GM21360 (cell line): Measurements from ENCODE around the gene SLC8A1.

Experiments used
- ATAC-seq: cut with Tn5 transposase; IDR thresholded peaks from one replicate; pipeline ENCODE4 v1.9.1; 2021; ENCODE audit warnings: mild to moderate bottlenecking, moderate library complexity; ENCODE audit not compliant: unreplicated experiment

SLC8A1 gene

DNA sequence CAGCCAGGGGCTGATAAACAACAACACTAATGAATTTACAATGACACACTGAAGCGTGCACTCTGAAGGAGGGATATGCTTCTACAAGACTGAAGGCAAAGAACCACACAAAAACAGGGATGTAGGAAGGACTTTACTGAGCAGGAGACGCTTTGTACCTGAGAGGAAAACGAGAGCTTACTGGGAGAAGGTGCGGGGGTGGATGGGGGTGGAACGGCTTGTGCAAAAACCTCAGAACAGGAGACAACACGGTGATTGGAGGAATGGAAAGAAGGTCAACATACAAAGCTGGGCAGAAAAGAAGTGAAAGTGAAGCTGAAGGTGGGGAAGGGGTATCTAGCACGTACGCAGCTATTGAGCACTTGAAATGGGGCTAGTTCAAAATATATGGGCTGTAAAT is 93.1 kb downstream of the SLC8A1 start:
- no peak for ATAC-seq

GRCh38 chr2:40357667-40358066 is 94.2 kb downstream of the SLC8A1 start:
- no peak for ATAC-seq

- no peak for ATAC-seq
Measured at GRCh38 chr2:40355451-40355850, 96.4 kb downstream of the SLC8A1 start.

GRCh38 chr2:40353231-40353630 is 98.7 kb downstream of the SLC8A1 start:
- ATAC-seq, result no peak

- no peak for ATAC-seq
Measured at GRCh38 chr2:40352703-40353099, 99.2 kb downstream of the SLC8A1 start.

DNA sequence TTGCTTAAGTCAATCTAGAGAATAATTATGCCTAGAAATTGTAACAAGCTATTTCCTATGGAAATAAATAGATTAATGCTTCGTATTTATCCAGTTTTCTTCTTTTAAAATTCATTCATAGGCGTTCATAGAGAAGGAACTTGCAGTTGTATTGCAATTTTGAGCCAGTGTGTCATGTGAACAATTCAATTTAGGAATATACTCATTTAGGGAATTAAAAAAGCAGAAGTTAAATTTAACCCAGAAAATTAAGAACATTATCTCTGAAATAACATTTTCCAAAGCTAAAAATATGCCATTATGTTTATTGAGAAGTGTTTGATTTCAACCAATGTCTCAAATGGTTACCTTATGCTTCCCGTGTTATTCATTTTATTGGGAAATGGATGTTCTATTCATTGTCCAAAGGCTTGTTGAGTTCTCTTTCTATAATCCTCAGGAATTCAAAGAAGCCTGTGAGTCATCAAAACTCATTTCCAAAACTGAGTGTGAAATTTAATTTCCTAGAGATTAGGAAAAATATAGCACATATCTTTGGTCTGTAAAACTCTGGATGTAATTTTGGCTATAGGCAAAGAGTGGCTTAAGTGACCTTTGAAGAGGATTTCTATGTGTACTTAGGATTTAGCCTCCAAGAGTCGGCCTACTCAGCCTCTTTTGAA is 99.7 kb downstream of the SLC8A1 start:
- no peak for ATAC-seq

DNA sequence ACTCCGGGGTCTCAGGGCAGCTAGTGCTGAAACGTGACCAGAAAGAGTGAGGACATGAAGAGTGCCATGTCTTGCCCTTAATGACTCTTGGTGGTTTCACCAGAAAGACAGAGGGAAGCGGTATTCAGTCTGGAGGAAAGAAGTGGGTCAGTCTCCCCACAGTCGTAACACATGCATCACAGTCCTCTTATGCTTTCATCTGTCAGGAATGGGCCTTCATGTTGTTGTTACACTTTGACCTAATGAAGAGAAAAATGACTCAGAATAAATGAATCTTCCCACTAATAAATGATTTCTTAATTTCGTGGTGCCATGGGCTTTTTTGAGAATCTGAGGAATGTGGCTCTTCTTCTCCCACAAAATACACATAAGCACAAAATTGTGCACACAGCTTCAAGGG is 103.2 kb downstream of the SLC8A1 start:
- ATAC-seq, result no peak

GRCh38 chr2:40348038-40348437 is 103.9 kb downstream of the SLC8A1 start:
- no peak for ATAC-seq

DNA sequence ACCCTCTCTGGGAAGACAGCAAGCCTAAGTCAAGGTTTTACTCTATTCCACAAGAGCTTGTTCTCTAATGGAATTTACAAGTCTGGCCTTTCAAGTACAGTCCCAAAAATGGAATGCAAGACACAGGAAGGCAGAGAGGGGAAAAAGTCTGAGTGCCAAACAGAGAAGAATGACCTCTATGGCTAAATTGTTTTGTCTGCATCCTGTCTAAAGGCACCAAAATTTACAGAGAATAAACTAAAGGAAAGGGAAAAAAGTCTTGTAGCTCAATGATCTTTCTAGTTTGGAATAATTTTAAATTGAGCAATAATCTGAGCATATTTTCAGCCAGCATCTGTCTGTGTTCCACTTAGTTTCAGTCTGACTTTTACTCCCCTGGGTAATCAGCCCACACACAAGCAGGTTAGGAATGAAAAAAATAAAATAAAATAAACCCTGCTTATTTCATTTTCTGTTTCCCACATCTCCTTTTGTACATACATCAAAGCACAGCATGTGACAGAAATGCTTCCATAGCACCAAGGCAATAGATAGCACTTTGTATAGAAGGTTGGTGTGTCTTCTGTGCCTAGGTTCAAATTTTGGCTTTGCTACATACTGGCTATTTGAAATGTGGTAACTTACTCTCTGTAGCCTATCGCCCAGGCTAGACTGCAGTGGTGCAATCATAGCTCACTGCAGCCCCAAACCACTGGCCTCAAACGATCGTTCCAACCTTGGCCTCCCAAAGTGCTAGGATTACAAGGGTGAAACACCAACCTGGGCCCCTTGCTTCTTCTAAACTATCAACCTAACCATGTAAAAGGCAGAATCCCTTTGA is 105.1 kb downstream of the SLC8A1 start:
- ATAC-seq, result peak; percentile 91

GRCh38 chr2:40344364-40344763 is 107.5 kb downstream of the SLC8A1 start:
- no peak for ATAC-seq

DNA sequence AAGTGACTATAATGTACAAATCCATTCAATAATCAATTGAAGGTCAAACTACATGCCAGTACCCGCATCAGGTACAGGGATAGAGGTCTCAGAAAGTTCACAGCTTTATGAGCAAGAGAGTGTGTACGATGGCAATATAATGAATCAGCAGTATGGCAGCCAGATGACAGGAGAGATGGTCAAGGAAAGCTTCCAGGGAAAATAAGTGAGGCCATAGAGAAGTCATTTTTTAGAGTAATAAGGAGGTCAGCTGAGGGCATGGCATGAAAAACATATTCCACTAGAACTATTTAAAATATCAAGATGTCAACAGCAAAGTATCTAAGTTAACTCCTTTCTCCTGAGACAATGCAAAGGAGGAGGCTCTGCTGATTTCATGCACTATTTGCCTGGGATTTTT is 108.0 kb downstream of the SLC8A1 start:
- no peak for ATAC-seq

DNA sequence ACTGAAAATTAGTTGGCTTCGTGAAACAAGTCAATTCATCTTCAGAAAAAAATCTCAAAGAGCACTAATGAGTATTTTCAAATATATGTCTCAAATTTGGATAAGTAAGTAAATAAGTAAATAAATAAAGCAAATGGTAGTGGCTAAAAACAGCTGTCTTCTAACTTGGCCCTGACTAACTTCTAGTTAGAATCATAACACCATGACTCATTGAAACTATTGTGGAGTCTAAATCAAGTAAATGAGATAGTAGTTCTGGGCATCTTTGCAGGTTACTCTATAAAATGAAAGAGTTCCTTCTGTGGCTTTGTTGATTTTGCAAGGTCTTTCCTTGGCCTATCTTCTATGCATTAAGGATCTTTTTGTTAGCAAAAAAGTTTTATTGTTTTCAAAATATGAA is 110.7 kb downstream of the SLC8A1 start:
- no peak for ATAC-seq

DNA sequence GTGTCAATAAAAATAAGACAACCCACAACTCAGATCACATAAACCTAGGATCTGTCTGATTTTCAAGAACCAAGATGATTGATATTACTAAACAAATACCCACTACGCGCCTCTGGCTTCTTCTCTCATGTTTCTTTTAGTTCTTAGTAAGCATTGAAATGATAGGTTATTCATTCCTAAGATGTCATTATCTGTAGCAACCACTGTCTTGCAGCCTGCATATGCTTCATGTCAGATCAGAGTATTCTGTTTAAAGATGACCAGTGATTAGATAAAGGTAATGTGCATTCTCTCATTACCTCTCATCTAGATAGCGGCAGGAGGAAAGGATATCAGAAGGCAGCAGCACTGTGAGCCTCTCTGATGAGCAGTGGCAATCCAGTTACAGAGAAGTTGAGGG is 112.9 kb downstream of the SLC8A1 start:
- ATAC-seq, result no peak

DNA sequence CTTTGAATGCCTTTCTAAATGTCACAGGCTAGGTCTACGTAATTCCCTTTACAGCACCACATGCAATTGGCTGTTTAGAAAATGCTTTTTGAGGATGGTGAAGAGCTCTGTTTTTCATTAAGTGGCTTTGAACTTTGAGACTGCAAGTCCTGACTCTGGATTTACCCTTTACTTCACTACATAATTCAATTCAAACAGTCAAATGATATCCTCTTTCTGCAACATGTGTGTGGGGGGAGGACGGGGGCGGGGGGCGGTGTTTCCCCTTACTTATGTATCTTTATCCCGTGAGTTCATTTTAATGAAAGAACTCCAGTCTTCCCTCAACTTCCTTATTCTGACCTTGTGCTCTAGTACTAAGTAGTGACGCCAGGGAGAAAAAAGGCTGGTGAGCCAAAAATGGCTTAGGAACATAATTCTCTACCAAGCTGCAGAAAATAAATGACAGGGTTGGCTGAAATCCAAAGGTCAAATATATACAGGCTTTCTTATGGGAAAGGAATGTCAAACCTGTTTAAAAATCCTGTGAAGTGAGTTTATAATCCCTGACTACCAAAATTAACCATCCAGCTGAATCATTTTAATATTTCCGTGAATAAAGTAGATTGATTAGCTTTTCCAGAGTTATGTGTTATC is 119.6 kb downstream of the SLC8A1 start:
- no peak for ATAC-seq

- no peak for ATAC-seq
Measured at GRCh38 chr2:40330096-40330495, 121.8 kb downstream of the SLC8A1 start.

DNA sequence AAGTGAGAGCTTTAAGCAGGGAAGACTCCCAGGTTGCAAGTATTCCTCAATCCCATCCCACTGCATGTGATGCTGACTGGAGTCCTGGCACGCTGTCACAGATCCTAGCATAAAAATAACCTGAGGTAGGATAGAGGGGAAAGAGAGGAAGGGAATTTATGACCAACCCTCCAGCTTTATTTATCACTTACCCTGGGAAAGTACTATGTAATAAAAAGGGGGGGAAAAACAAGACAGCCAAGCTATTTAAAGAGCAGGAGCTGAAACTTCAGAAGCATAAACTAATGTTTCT is 122.2 kb downstream of the SLC8A1 start:
- no peak for ATAC-seq

DNA sequence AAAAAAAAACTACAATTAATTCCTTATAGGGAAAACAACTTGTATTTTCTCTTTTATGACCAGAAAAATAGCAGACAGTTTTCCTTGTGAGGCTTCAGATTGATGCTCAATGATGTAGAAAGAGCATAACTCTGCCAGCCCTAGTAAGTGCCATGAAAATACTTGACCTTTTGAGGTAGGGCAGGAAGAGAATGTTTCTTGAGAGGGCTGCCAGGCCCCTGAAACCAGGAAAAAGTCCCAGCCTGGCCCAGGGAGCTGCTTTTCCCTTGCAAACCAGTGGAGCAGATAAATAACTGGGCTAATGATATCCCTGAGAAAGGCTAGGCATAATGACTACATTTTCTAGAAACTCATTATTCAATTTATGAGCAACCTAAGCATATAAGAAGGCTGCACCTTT is 126.8 kb downstream of the SLC8A1 start:
- ATAC-seq, result no peak

DNA sequence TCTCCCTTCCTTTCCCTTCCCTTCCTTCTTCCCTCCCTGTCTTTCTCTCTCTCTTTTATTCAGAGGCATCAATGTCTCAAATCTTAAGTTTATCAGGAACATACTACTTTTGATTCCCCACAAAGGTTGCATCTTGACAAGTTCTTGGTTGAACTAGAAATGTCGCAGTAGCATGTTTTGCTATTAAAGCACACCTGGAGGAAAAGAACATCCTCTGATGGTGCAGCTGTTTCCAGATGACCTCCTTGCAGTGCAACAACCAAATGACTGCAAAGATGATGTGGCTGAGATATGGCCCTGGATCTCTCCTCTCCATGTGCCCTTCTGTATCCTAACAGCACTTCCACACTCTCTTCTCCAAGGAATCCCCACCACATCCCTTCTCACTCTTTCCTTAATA is 127.2 kb downstream of the SLC8A1 start:
- ATAC-seq, result no peak

GRCh38 chr2:40321822-40322221 is 130.1 kb downstream of the SLC8A1 start:
- no peak for ATAC-seq

DNA sequence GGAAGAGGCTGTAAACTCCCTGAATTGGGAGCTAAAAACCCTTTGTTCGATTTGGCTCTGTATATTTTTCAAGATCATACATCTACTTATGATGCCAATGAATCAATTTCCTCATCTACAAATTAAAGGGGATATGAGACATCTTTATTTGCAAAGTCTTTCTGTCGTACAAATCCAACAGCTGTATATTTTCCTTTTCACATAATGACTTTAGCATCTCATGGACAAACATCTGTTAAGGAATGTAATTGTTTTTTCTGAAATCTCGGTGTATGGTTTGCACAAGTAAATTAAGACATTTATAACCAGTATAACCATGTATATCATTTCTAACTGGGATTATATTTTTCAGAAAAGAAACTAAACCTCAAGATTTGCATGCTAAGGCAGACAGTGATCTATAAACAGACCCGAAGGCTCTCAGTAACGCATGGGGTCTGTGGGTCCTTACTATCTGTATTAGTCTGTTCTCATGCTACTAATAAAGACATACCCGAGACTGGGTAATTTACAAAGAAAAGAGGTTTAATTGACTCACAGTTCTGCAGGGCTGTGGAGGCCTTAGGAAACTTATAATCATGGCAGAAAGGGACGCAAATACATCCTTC is 130.8 kb downstream of the SLC8A1 start:
- peak; percentile 88 for ATAC-seq

GRCh38 chr2:40318921-40319320 is 133.0 kb downstream of the SLC8A1 start:
- ATAC-seq, result no peak

- ATAC-seq, result no peak
Measured at GRCh38 chr2:40317761-40318160, 134.1 kb downstream of the SLC8A1 start.
